Dermis blood vessel endothelial cell (primary cell): ENCODE measurements around the gene MAGOHB. TPM values are rescaled to one million over a fixed set of nuclear protein-coding genes. Genes with fewer than 3 reads are reported as not detected.
"Not testable (repeated sequence)": the region's sequence is repeated elsewhere in the genome, so short reads cannot be mapped to it uniquely, and the experiment has no call there.

Experiments
- DNase-seq: peaks from one replicate; pipeline ENCODE4 v3.0.0; 2010
- total RNA-seq: library from RNA; depleted of rRNA; stranded (reverse); fragments of >200 nt; gene quantifications from 2 replicates; pipeline ENCODE4 v1.2.3, GENCODE V29; 2014

MAGOHB gene
- 7.8 and 17.6 TPM in 2 replicates for total RNA-seq

- peak; percentile 98 for DNase-seq
Observed at GRCh38 chr12:10613349-10614055, at the start of gene MAGOHB. TSS of gene MAGOHB (minus strand) at chr12:10613609. CDS start at chr12:10613532, 77 bp downstream.

- no peak for DNase-seq
Observed at GRCh38 chr12:10661338-10661737, 47.9 kb upstream of the MAGOHB start.

GRCh38 chr12:10654003-10654402 lies 40.6 kb upstream of the MAGOHB start:
- no peak for DNase-seq

GRCh38 chr12:10652192-10652591 lies 38.8 kb upstream of the MAGOHB start:
- no peak for DNase-seq

GRCh38 chr12:10646576-10646975 lies 33.2 kb upstream of the MAGOHB start:
- not testable (repeated sequence) for DNase-seq

- DNase-seq, result no peak
Observed at GRCh38 chr12:10645910-10646309, 32.5 kb upstream of the MAGOHB start.

- DNase-seq, result peak; percentile 99
Observed at GRCh38 chr12:10641735-10642500, 28.5 kb upstream of the MAGOHB start.

GRCh38 chr12:10638728-10639127 lies 25.3 kb upstream of the MAGOHB start:
- DNase-seq, result no peak

GRCh38 chr12:10636611-10637010 lies 23.2 kb upstream of the MAGOHB start:
- no peak for DNase-seq

GRCh38 chr12:10636124-10636523 lies 22.7 kb upstream of the MAGOHB start:
- no peak for DNase-seq

- DNase-seq, result no peak
Observed at GRCh38 chr12:10635306-10635705, 21.9 kb upstream of the MAGOHB start.

- no peak for DNase-seq
Observed at GRCh38 chr12:10634427-10634826, 21.0 kb upstream of the MAGOHB start.

GRCh38 chr12:10633541-10633940 lies 20.1 kb upstream of the MAGOHB start:
- DNase-seq, result no peak

- DNase-seq, result no peak
Observed at GRCh38 chr12:10632226-10632625, 18.8 kb upstream of the MAGOHB start.

- peak; percentile 53 for DNase-seq
Observed at GRCh38 chr12:10624605-10625004, 11.2 kb upstream of the MAGOHB start.

- DNase-seq, result no peak
Observed at GRCh38 chr12:10623131-10623530, 9.7 kb upstream of the MAGOHB start.

- no peak for DNase-seq
Observed at GRCh38 chr12:10621278-10621677, 7.9 kb upstream of the MAGOHB start.

GRCh38 chr12:10620078-10620779 lies 6.8 kb upstream of the MAGOHB start:
- no peak for DNase-seq

GRCh38 chr12:10618338-10618987 lies 5.1 kb upstream of the MAGOHB start:
- DNase-seq, result peak; percentile 48

GRCh38 chr12:10617863-10618262 lies 4.5 kb upstream of the MAGOHB start:
- no peak for DNase-seq

GRCh38 chr12:10615532-10615931 lies 2.1 kb upstream of the MAGOHB start:
- DNase-seq, result no peak

- peak; percentile 22 for DNase-seq
Observed at GRCh38 chr12:10614056-10614370, 604 bp upstream of the MAGOHB start.

GRCh38 chr12:10612984-10613348 lies 443 bp downstream of the MAGOHB start:
- DNase-seq, result no peak
